PC-3 (cell line): Measurements from ENCODE around the gene PIGL. TPM values are rescaled to one million over a fixed set of nuclear protein-coding genes. Genes with fewer than 3 reads are reported as not detected.
"Not testable (repeated sequence)": the region's sequence is repeated elsewhere in the genome, so short reads cannot be mapped to it uniquely, and the experiment has no call there.

ENCODE experiments used
- ATAC-seq: fragments of 200-7000 bp; cut with Tn5 transposase; 2 replicates; pipeline ENCODE4 v1.9.1; 2020; ENCODE audit warnings: mild to moderate bottlenecking, moderate library complexity
- BruUV-seq: library from RNA; stranded (reverse); fragments of 400-500 nt; replicated peaks from 2 replicates; lab custom pipeline; 2021; lab: Mats Ljungman, UMichigan
- CTCF ChIA-PET: fragments of 300-600 bp; sonication (Branson Sonifier 250); formaldehyde crosslinking; loops from one replicate; lab custom pipeline; 2022; ENCODE audit warnings: antibody characterized with exemption; lab: Charles Lee
- POLR2A ChIA-PET: fragments of 300-600 bp; sonication (Branson Sonifier 250); formaldehyde crosslinking; loops from one replicate; lab custom pipeline; 2022; ENCODE audit warnings: antibody characterized with exemption; ENCODE audit not compliant: unreplicated experiment; lab: Charles Lee
- DNase-seq: peaks from one replicate; pipeline ENCODE4 v3.0.0-alpha.2; 2015
- H2AFZ ChIP-seq: fragments of 300-600 bp; sonication (generic); 2 replicates; pipeline ENCODE4 v1.6.0; 2016; ENCODE audit warnings: antibody characterized with exemption, low read length
- H3F3A ChIP-seq: fragments of 300-600 bp; sonication (generic); one replicate; pipeline ENCODE4 v1.6.0; 2017; ENCODE audit warnings: antibody characterized with exemption, low read length, control low read depth, mild to moderate bottlenecking; ENCODE audit not compliant: unreplicated experiment
- H3K27ac ChIP-seq: fragments of 300-600 bp; sonication (generic); 2 replicates; pipeline ENCODE4 v1.5.1; 2016; ENCODE audit warnings: mild to moderate bottlenecking, low read length
- H3K27me3 ChIP-seq: fragments of 300-600 bp; sonication (generic); 2 replicates; pipeline ENCODE4 v1.6.1; 2016; ENCODE audit warnings: low read length, mixed read lengths
- H3K36me3 ChIP-seq: fragments of 300-600 bp; sonication (generic); 2 replicates; pipeline ENCODE4 v1.6.1; 2016; ENCODE audit warnings: low read depth, mixed run types, low read length, mixed read lengths
- H3K4me1 ChIP-seq: fragments of 300-600 bp; sonication (generic); 2 replicates; pipeline ENCODE4 v1.5.1; 2016; ENCODE audit warnings: low read length; ENCODE audit not compliant: insufficient read depth
- H3K4me2 ChIP-seq: fragments of 300-600 bp; sonication (generic); 2 replicates; pipeline ENCODE4 v1.6.0; 2016; ENCODE audit warnings: low read length
- H3K4me3 ChIP-seq: fragments of 300-600 bp; sonication (generic); 2 replicates; pipeline ENCODE4 v1.5.1; 2016; ENCODE audit warnings: mild to moderate bottlenecking, low read length, mixed read lengths
- H3K79me2 ChIP-seq: fragments of 300-600 bp; sonication (generic); 2 replicates; pipeline ENCODE4 v1.6.1; 2017; ENCODE audit warnings: low read length, mixed read lengths
- H3K9ac ChIP-seq: fragments of 300-600 bp; sonication (generic); 2 replicates; pipeline ENCODE4 v1.6.0; 2016; ENCODE audit warnings: mild to moderate bottlenecking, low read length
- H3K9me2 ChIP-seq: fragments of 300-600 bp; sonication (generic); replicated peaks from 2 replicates; pipeline ENCODE4 v1.6.1; 2016; ENCODE audit warnings: mixed run types, low read length, mixed read lengths
- H3K9me3 ChIP-seq: fragments of 300-600 bp; sonication (generic); 2 replicates; pipeline ENCODE4 v1.6.1; 2016; ENCODE audit warnings: low read length, mixed read lengths
- H4K20me1 ChIP-seq: fragments of 300-600 bp; sonication (generic); 2 replicates; pipeline ENCODE4 v1.6.1; 2016; ENCODE audit warnings: low read length, mixed read lengths
- CTCF ChIP-seq: fragments of 300-600 bp; sonication (generic); conservative IDR thresholded peaks from 2 replicates; pipeline ENCODE4 v1.5.1; 2017; ENCODE audit warnings: antibody characterized with exemption, low read depth, mild to moderate bottlenecking, low read length
- EZH2 ChIP-seq: fragments of 300-600 bp; sonication (generic); IDR thresholded peaks from one replicate; pipeline ENCODE4 v1.6.1; 2017; ENCODE audit warnings: antibody characterized with exemption, mild to moderate bottlenecking, low read length; ENCODE audit not compliant: unreplicated experiment
- EZH2phosphoT487 ChIP-seq: fragments of 300-600 bp; sonication (generic); IDR thresholded peaks from 2 replicates; pipeline ENCODE4 v1.6.1; 2018; ENCODE audit warnings: mild to moderate bottlenecking, antibody characterized with exemption, low read length, borderline replicate concordance
- intact Hi-C: fragments of 100-400 bp; cut with micrococcal nuclease; formaldehyde crosslinking; loops from 2 replicates; pipeline ENCODE4 v1.9.0; 2023
- total RNA-seq: library from RNA; depleted of rRNA; stranded (reverse); fragments of >200 nt; gene quantifications from 2 replicates; pipeline ENCODE4 v1.2.3, GENCODE V29; 2014

PIGL gene
- total RNA-seq, 1 experiment from 2014 or later: 37.4 TPM

DNA sequence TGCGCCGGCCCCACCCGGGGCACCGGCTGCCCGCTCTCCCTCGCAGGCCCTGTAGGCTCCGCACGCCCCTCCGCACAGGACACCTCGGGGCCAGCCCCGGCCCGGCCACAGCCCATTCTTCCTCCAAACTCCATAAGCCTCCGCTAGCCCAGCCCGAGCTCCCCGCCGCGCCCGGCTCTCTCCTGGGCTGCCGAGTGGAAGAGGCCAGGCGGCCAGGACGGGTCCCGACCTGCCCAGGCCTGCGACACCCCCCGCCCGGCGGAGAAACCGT lies 2.1 kb upstream of the PIGL start:
- H4K20me1 ChIP-seq: peaks cover 27% of the 10 kb centered on the region
- no peaks in the 10 kb centered on the region for H3K9me3 ChIP-seq
- BruUV-seq: no TSS peak
- no peak for TF ChIP-seq EZH2phosphoT487
- no peak for TF ChIP-seq EZH2
- no peak for TF ChIP-seq CTCF
- H3K4me1 ChIP-seq: peaks cover 32% of the 10 kb centered on the region
- peak overlapping the region; percentile 86 for H3K27ac ChIP-seq
- H3K9me2 ChIP-seq: no peaks in the 10 kb centered on the region
- peak overlapping the region; percentile 94 for H3K4me3 ChIP-seq
- intact Hi-C loops: loop anchor here (5.0 to 10.0 kb wide), 3 partner anchors 43 to 110 kb away; no protein-coding TSS in a partner anchor
- DNase-seq: no peak
- H3K79me2 ChIP-seq: peaks cover 100% of the 10 kb centered on the region
- peaks cover 4% of the 10 kb centered on the region for H3F3A ChIP-seq
- peak overlapping the region; percentile 89 for H3K4me2 ChIP-seq
- ChIA-PET CTCF (interaction anchor here (0.6 kb wide), 1 partner anchor 16 kb away, joined by 5 read pairs; no protein-coding TSS in a partner anchor), POLR2A (interaction anchor here (0.6 kb wide), 1 partner anchor 16 kb away, joined by 7 read pairs; no protein-coding TSS in a partner anchor)
- peak overlapping the region; percentile 87 for H2AFZ ChIP-seq
- H3K9ac ChIP-seq: peak overlapping the region; percentile 97
- H3K36me3 ChIP-seq: no peaks in the 10 kb centered on the region
- no peaks in the 10 kb centered on the region for H3K27me3 ChIP-seq
- ATAC-seq: peak; percentile 48

GRCh38 chr17:16215273-16215964 lies 1.6 kb upstream of the PIGL start, which contains the start of gene NCOR1:
TSS of gene NCOR1 (minus strand) at chr17:16215534. CDS start at chr17:16194569, 20,965 bp downstream.
- peak within 1 kb of the TSS; percentile 87 for H2AFZ ChIP-seq
- H4K20me1 ChIP-seq: peaks cover 27% of the 10 kb centered on the region
- peaks cover 32% of the 10 kb centered on the region for H3K4me1 ChIP-seq
- ChIA-PET POLR2A (interaction anchor here (0.5 to 0.6 kb wide), 3 partner anchors 15 to 448 kb away, joined by 3 to 7 read pairs (median 5); no protein-coding TSS in a partner anchor), CTCF (no interaction called here)
- H3K4me3 ChIP-seq: peak within 1 kb of the TSS; percentile 94
- H3K9me3 ChIP-seq: no peaks in the 10 kb centered on the region
- BruUV-seq: no TSS peak
- no peaks in the 10 kb centered on the region for H3K36me3 ChIP-seq
- no peaks in the 10 kb centered on the region for H3K9me2 ChIP-seq
- peak within 1 kb of the TSS; percentile 89 for H3K4me2 ChIP-seq
- H3K9ac ChIP-seq: peak within 1 kb of the TSS; percentile 97
- ATAC-seq (peak; percentile 82), DNase-seq (peak; percentile 98)
- TF ChIP-seq EZH2phosphoT487 (no peak), EZH2 (no peak), CTCF (peak; percentile 37; the same call in 1 of the 2 replicates)
- H3K27me3 ChIP-seq: no peaks in the 10 kb centered on the region
- H3F3A ChIP-seq: peaks cover 4% of the 10 kb centered on the region
- peak within 1 kb of the TSS; percentile 86 for H3K27ac ChIP-seq
- intact Hi-C loops: loop anchor here (5.0 to 10.0 kb wide), 3 partner anchors 43 to 111 kb away; no protein-coding TSS in a partner anchor
- H3K79me2 ChIP-seq: peaks cover 98% of the 10 kb centered on the region

- peak overlapping the region; percentile 97 for H3K9ac ChIP-seq
- H3K27me3 ChIP-seq: no peaks in the 10 kb centered on the region
- CTCF ChIA-PET: no interaction called here
- intact Hi-C loops: loop anchor here (5.0 to 10.0 kb wide), 3 partner anchors 44 to 111 kb away; no protein-coding TSS in a partner anchor
- peak overlapping the region; percentile 89 for H3K4me2 ChIP-seq
- peaks cover 4% of the 10 kb centered on the region for H3F3A ChIP-seq
- H3K9me3 ChIP-seq: no peaks in the 10 kb centered on the region
- ATAC-seq: no peak
- BruUV-seq: TSS peak; percentile 1
- POLR2A ChIA-PET: interaction anchor here (0.5 to 0.6 kb wide), 2 partner anchors 65 to 447 kb away, joined by 3 to 5 read pairs; no protein-coding TSS in a partner anchor
- H3K27ac ChIP-seq: peak overlapping the region; percentile 86
- H3K79me2 ChIP-seq: peaks cover 98% of the 10 kb centered on the region
- no peaks in the 10 kb centered on the region for H3K9me2 ChIP-seq
- no peaks in the 10 kb centered on the region for H3K36me3 ChIP-seq
- H4K20me1 ChIP-seq: peaks cover 27% of the 10 kb centered on the region
- peak overlapping the region; percentile 87 for H2AFZ ChIP-seq
- no peak for TF ChIP-seq EZH2
- TF ChIP-seq EZH2phosphoT487: no peak
- TF ChIP-seq CTCF: no peak
- peaks cover 32% of the 10 kb centered on the region for H3K4me1 ChIP-seq
- DNase-seq: peak; percentile 31
- peak overlapping the region; percentile 94 for H3K4me3 ChIP-seq
Observed at GRCh38 chr17:16215965-16216316, 1.1 kb upstream of the PIGL start.

GRCh38 chr17:16216341-16217001 lies 539 bp upstream of the PIGL start:
- Histone ChIP-seq H3K4me2 (peak overlapping the region; percentile 89), H3K4me3 (peak overlapping the region; percentile 94), H3K79me2 (peaks cover 97% of the 10 kb centered on the region), H3K4me1 (peaks cover 32% of the 10 kb centered on the region), H3K27ac (peak overlapping the region; percentile 86), H3K9ac (peak overlapping the region; percentile 97), H2AFZ (peak overlapping the region; percentile 80), H4K20me1 (peaks cover 27% of the 10 kb centered on the region)
- H3K36me3 ChIP-seq, H3K27me3 ChIP-seq, DNase-seq, BruUV-seq, H3K9me3 ChIP-seq, H3F3A ChIP-seq, CTCF ChIA-PET, H3K9me2 ChIP-seq, ATAC-seq: not testable (repeated sequence)
- POLR2A ChIA-PET: interaction anchor here (0.5 to 0.6 kb wide), 3 partner anchors 8 to 66 kb away, joined by 4 to 30 read pairs (median 5); no protein-coding TSS in a partner anchor
- intact Hi-C loops: loop anchor here (5.0 to 10.0 kb wide), 3 partner anchors 44 to 112 kb away; no protein-coding TSS in a partner anchor
